HG03159 (cell line): Measurements from ENCODE around the gene CYTH3.
"Not testable (repeated sequence)": the region's sequence is repeated elsewhere in the genome, so short reads cannot be mapped to it uniquely, and the experiment has no call there.

Source experiments
- ATAC-seq: cut with Tn5 transposase; IDR thresholded peaks from one replicate; pipeline ENCODE4 v1.9.1; 2021; ENCODE audit warnings: mild to moderate bottlenecking, moderate library complexity; ENCODE audit not compliant: unreplicated experiment

The CYTH3 gene

GRCh38 chr7:6154542-6155404, 117.7 kb downstream of the CYTH3 start:
- ATAC-seq, result no peak

- ATAC-seq, result no peak
These were observed 118.5 kb downstream of the CYTH3 start for GRCh38 chr7:6153646-6154541.

- no peak for ATAC-seq
These were observed 120.3 kb downstream of the CYTH3 start for GRCh38 chr7:6151994-6152735.

- not testable (repeated sequence) for ATAC-seq
These were observed 120.9 kb downstream of the CYTH3 start for GRCh38 chr7:6151527-6151926.

GRCh38 chr7:6149996-6150395, 122.4 kb downstream of the CYTH3 start:
- no peak for ATAC-seq

GRCh38 chr7:6148724-6149360, 123.6 kb downstream of the CYTH3 start:
- ATAC-seq, result no peak

GRCh38 chr7:6147627-6148026, 124.8 kb downstream of the CYTH3 start:
- ATAC-seq, result no peak

- no peak for ATAC-seq
These were observed 125.8 kb downstream of the CYTH3 start for GRCh38 chr7:6146666-6147065.

- ATAC-seq, result no peak
These were observed 128.4 kb downstream of the CYTH3 start for GRCh38 chr7:6143997-6144396.

GRCh38 chr7:6142871-6143380, 129.5 kb downstream of the CYTH3 start:
- ATAC-seq, result no peak

- no peak for ATAC-seq
These were observed 133.0 kb downstream of the CYTH3 start for GRCh38 chr7:6139189-6139996.

- no peak for ATAC-seq
These were observed 135.9 kb downstream of the CYTH3 start for GRCh38 chr7:6136475-6136874.

- ATAC-seq, result no peak
These were observed 139.2 kb downstream of the CYTH3 start for GRCh38 chr7:6133249-6133648.

- ATAC-seq, result no peak
These were observed 142.3 kb downstream of the CYTH3 start for GRCh38 chr7:6130007-6130587.

- no peak for ATAC-seq
These were observed 144.2 kb downstream of the CYTH3 start for GRCh38 chr7:6128205-6128604.

- no peak for ATAC-seq
These were observed 145.3 kb downstream of the CYTH3 start for GRCh38 chr7:6127110-6127490.

- ATAC-seq, result no peak
These were observed 148.6 kb downstream of the CYTH3 start for GRCh38 chr7:6123843-6124242.

GRCh38 chr7:6121141-6121540, 151.3 kb downstream of the CYTH3 start:
- no peak for ATAC-seq

GRCh38 chr7:6117533-6117932, 154.9 kb downstream of the CYTH3 start:
- no peak for ATAC-seq
